Cardiac muscle cell (in vitro differentiated cells and primary cell): Measurements from ENCODE around the gene CEP131. TPM values are rescaled to one million over a fixed set of nuclear protein-coding genes. Genes with fewer than 3 reads are reported as not detected.

Experiments
- DNase-seq, 2 donors: peaks; one replicate each; pipeline versions ENCODE4 v3.0.0 to v3.0.0-alpha.2; 2010 to 2017; ENCODE audit warnings: low read depth in 1 of 2, low spot score in 1 of 2
- H3K27ac ChIP-seq: fragments of 200-600 bp; sonication (generic); 2 replicates; pipeline ENCODE4 v1.5.1; 2016
- H3K27me3 ChIP-seq: fragments of 200-600 bp; sonication (generic); 2 replicates; pipeline ENCODE4 v1.6.0; 2016; ENCODE audit warnings: control low read depth
- H3K36me3 ChIP-seq: fragments of 200-600 bp; sonication (generic); 2 replicates; pipeline ENCODE4 v1.5.1; 2016; ENCODE audit warnings: control low read depth
- H3K4me1 ChIP-seq: fragments of 200-600 bp; sonication (generic); 2 replicates; pipeline ENCODE4 v1.8.1; 2017; ENCODE audit warnings: low read depth, mild to moderate bottlenecking, mixed run types
- H3K4me3 ChIP-seq: fragments of 200-600 bp; sonication (generic); 2 replicates; pipeline ENCODE4 v1.5.1; 2016; ENCODE audit warnings: mild to moderate bottlenecking
- H3K9me3 ChIP-seq: fragments of 200-600 bp; sonication (generic); 2 replicates; pipeline ENCODE4 v1.5.1; 2017; ENCODE audit warnings: low read depth, mild to moderate bottlenecking, control low read depth
- polyA plus RNA-seq: library from polyadenylated mRNA; unstranded; fragments of >200 nt; fragmentation: Nextera tagmentation; extraction: Ambion mirVana; gene quantifications from 2 replicates; pipeline ENCODE4 v1.2.1, GENCODE V29; 2016
- total RNA-seq: library from RNA; depleted of rRNA; stranded (reverse); fragments of >200 nt; gene quantifications from 2 replicates; pipeline ENCODE4 v1.2.3, GENCODE V29; 2016
- TF ChIP-seq, protein P1 (sequence below): IDR thresholded peaks from 2 replicates; pipeline ENCODE4 v1.5.1; 2012; ENCODE audit warnings: low read depth, mild to moderate bottlenecking, low read length

The CEP131 gene
- total and polyA plus RNA-seq, 2 experiments from 2014 or later: 29.2 to 37.0 TPM

DNA sequence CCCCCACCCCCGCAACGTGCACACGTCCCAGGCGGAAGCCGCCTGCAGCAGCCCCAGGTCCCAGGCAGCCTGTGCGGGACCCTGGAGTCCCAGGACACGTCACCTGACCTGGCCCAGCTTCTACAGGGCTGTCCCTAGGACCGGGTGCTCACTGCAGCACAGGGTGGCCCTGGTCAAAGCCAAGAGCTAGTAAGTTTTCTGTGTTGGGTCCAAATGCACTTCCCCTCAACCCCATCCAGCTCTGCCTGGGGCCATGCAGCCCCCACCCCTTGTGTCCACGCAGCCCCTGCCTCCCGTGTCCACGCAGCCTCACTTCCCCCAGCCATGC, 79.6 kb downstream of the CEP131 start:
- no peak for DNase-seq
- no peaks in the 10 kb centered on the region for H3K4me1 ChIP-seq
- H3K9me3 ChIP-seq: no peaks in the 10 kb centered on the region
- TF ChIP-seq, protein P1, sequence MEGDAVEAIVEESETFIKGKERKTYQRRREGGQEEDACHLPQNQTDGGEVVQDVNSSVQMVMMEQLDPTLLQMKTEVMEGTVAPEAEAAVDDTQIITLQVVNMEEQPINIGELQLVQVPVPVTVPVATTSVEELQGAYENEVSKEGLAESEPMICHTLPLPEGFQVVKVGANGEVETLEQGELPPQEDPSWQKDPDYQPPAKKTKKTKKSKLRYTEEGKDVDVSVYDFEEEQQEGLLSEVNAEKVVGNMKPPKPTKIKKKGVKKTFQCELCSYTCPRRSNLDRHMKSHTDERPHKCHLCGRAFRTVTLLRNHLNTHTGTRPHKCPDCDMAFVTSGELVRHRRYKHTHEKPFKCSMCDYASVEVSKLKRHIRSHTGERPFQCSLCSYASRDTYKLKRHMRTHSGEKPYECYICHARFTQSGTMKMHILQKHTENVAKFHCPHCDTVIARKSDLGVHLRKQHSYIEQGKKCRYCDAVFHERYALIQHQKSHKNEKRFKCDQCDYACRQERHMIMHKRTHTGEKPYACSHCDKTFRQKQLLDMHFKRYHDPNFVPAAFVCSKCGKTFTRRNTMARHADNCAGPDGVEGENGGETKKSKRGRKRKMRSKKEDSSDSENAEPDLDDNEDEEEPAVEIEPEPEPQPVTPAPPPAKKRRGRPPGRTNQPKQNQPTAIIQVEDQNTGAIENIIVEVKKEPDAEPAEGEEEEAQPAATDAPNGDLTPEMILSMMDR: no peak
- no peaks in the 10 kb centered on the region for H3K36me3 ChIP-seq
- no peak overlapping the region for H3K27ac ChIP-seq
- H3K4me3 ChIP-seq: no peak overlapping the region
- no peaks in the 10 kb centered on the region for H3K27me3 ChIP-seq

- Histone ChIP-seq H3K27me3 (no peaks in the 10 kb centered on the region), H3K4me3 (no peak overlapping the region), H3K27ac (no peak overlapping the region), H3K4me1 (no peaks in the 10 kb centered on the region), H3K36me3 (no peaks in the 10 kb centered on the region), H3K9me3 (no peaks in the 10 kb centered on the region)
- peak; percentile 84 to 85 for DNase-seq
- TF ChIP-seq, protein P1: peak; percentile 66
These were observed 80.2 kb downstream of the CEP131 start for GRCh38 chr17:81142301-81143199.

- DNase-seq: no peak
- Histone ChIP-seq H3K9me3 (no peaks in the 10 kb centered on the region), H3K4me3 (no peak overlapping the region), H3K27ac (no peak overlapping the region), H3K36me3 (no peaks in the 10 kb centered on the region), H3K4me1 (no peaks in the 10 kb centered on the region), H3K27me3 (no peaks in the 10 kb centered on the region)
- TF ChIP-seq, protein P1: no peak
These were observed 82.1 kb downstream of the CEP131 start for GRCh38 chr17:81140695-81141094.

DNA sequence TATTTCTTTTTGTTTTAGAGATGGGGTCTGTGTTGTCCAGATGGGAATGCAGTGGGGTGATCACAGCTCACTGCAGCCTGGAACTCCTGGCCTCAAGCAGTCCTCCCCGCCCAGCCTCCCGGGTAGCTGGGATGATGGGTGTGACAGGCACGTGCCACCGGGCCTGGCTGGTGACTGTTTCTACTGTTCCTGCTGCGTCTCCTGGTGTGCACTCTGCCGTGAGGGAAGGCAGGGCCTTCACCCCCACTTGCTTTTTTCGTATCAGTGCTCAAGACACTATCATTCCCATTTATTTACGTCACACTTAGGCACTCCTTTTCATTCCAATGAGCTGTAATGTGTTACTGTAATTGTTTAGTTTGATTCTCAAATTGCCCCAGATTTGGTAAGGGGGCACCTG, 82.7 kb downstream of the CEP131 start:
- TF ChIP-seq, protein P1: no peak
- no peak for DNase-seq
- Histone ChIP-seq H3K9me3 (no peaks in the 10 kb centered on the region), H3K4me3 (no peak overlapping the region), H3K27me3 (no peaks in the 10 kb centered on the region), H3K27ac (no peak overlapping the region), H3K4me1 (no peaks in the 10 kb centered on the region), H3K36me3 (no peaks in the 10 kb centered on the region)

Other genes with a start within 250 kb of the CEP131 start
- gene CHMP6, start 231.1 kb downstream of the CEP131 start, total RNA-seq: 35.5 and 41.4 TPM in 2 replicates
- 46.4 and 58.8 TPM in 2 replicates for gene CHMP6, start 231.1 kb downstream of the CEP131 start, polyA plus RNA-seq
- 16.2 and 24.9 TPM in 2 replicates for gene BAIAP2, start 187.8 kb downstream of the CEP131 start, total RNA-seq
- 22.4 and 22.5 TPM in 2 replicates for gene BAIAP2, start 187.8 kb downstream of the CEP131 start, polyA plus RNA-seq
- 0.67 and 0.86 TPM in 2 replicates for gene PVALEF, start 57.5 kb downstream of the CEP131 start, total RNA-seq
- 0.37 and 0.44 TPM in 2 replicates for gene PVALEF, start 57.5 kb downstream of the CEP131 start, polyA plus RNA-seq
- 13.8 and 21.9 TPM in 2 replicates for gene AATK, start 56.7 kb downstream of the CEP131 start, total RNA-seq
- gene AATK, start 56.7 kb downstream of the CEP131 start, polyA plus RNA-seq: 8.0 and 17.1 TPM in 2 replicates
- gene TEPSIN, start 16.1 kb upstream of the CEP131 start, total RNA-seq: 42.4 and 52.5 TPM in 2 replicates
- gene TEPSIN, start 16.1 kb upstream of the CEP131 start, polyA plus RNA-seq: 19.7 and 34.8 TPM in 2 replicates
- gene NDUFAF8, start 16.4 kb upstream of the CEP131 start, total RNA-seq: 52.3 and 67.4 TPM in 2 replicates
- 112 and 142 TPM in 2 replicates for gene NDUFAF8, start 16.4 kb upstream of the CEP131 start, polyA plus RNA-seq
- 104 and 131 TPM in 2 replicates for gene SLC38A10, start 72.3 kb upstream of the CEP131 start, total RNA-seq
- 68.1 and 94.4 TPM in 2 replicates for gene SLC38A10, start 72.3 kb upstream of the CEP131 start, polyA plus RNA-seq
- gene BAHCC1, start 172.5 kb upstream of the CEP131 start, total RNA-seq: 27.1 and 47.3 TPM in 2 replicates
- gene BAHCC1, start 172.5 kb upstream of the CEP131 start, polyA plus RNA-seq: 20.0 and 20.3 TPM in 2 replicates